DOHH2 (cell line): ENCODE data around the gene ITPK1.

ENCODE experiments used
- H3F3A ChIP-seq: fragments of 200-600 bp; sonication (generic), shearing (Covaris generic); 2 replicates; pipeline ENCODE4 v1.6.0; 2016; ENCODE audit warnings: antibody characterized with exemption, mild to moderate bottlenecking; ENCODE audit not compliant: control insufficient read depth, insufficient read depth
- H3K27ac ChIP-seq: fragments of 200-600 bp; sonication (generic); 2 replicates; pipeline ENCODE4 v1.5.1; 2014; ENCODE audit warnings: low read depth, mild to moderate bottlenecking, low read length, moderate library complexity
- H3K27me3 ChIP-seq: fragments of 200-600 bp; sonication (generic); 2 replicates; pipeline ENCODE4 v1.6.1; 2014; ENCODE audit warnings: mild to moderate bottlenecking, low read length, mixed read lengths; ENCODE audit not compliant: control insufficient read depth
- H3K36me3 ChIP-seq: fragments of 200-600 bp; sonication (generic); 2 replicates; pipeline ENCODE4 v1.6.1; 2014; ENCODE audit warnings: mild to moderate bottlenecking, low read length, moderate library complexity, mixed read lengths; ENCODE audit not compliant: control insufficient read depth
- H3K4me1 ChIP-seq: fragments of 200-600 bp; sonication (generic); 2 replicates; pipeline ENCODE4 v1.6.1; 2014; ENCODE audit warnings: mild to moderate bottlenecking, low read length, mixed read lengths; ENCODE audit not compliant: control insufficient read depth
- H3K4me2 ChIP-seq: fragments of 200-600 bp; sonication (generic); 2 replicates; pipeline ENCODE4 v1.6.0; 2014; ENCODE audit warnings: mild to moderate bottlenecking, low read length, moderate library complexity
- H3K4me3 ChIP-seq: fragments of 200-600 bp; sonication (generic); 2 replicates; pipeline ENCODE4 v1.5.1; 2014; ENCODE audit warnings: mild to moderate bottlenecking, low read length, mixed read lengths
- H3K79me2 ChIP-seq: fragments of 200-600 bp; sonication (generic); 2 replicates; pipeline ENCODE4 v1.6.1; 2014; ENCODE audit warnings: mild to moderate bottlenecking, low read length, mixed read lengths; ENCODE audit not compliant: control insufficient read depth
- H3K9me2 ChIP-seq: fragments of 200-600 bp; sonication (generic); replicated peaks from 2 replicates; pipeline ENCODE4 v1.6.1; 2014; ENCODE audit warnings: mild to moderate bottlenecking, low read length, mixed read lengths; ENCODE audit not compliant: control insufficient read depth
- H3K9me3 ChIP-seq: fragments of 200-600 bp; sonication (generic); 2 replicates; pipeline ENCODE4 v1.6.1; 2014; ENCODE audit warnings: antibody characterized with exemption, low read length, mixed read lengths; ENCODE audit not compliant: control insufficient read depth, insufficient read depth
- H4K20me1 ChIP-seq: fragments of 200-600 bp; sonication (generic); 2 replicates; pipeline ENCODE4 v1.6.0; 2014; ENCODE audit warnings: low read depth, mild to moderate bottlenecking, antibody characterized with exemption, low read length, moderate library complexity; ENCODE audit not compliant: control insufficient read depth, insufficient read depth
- EZH2phosphoT487 ChIP-seq: fragments of 200-600 bp; sonication (generic); IDR thresholded peaks from 2 replicates; pipeline ENCODE4 v1.6.1; 2017; ENCODE audit warnings: borderline replicate concordance, mild to moderate bottlenecking, antibody characterized with exemption, low read length, moderate library complexity, mixed read lengths
- TF ChIP-seq, protein P1 (sequence below): fragments of 200-600 bp; sonication (generic); IDR thresholded peaks from one replicate; pipeline ENCODE4 v1.5.1; 2014; ENCODE audit warnings: antibody characterized with exemption, mild to moderate bottlenecking, low read depth, low read length; ENCODE audit not compliant: poor library complexity, severe bottlenecking

The ITPK1 gene

DNA sequence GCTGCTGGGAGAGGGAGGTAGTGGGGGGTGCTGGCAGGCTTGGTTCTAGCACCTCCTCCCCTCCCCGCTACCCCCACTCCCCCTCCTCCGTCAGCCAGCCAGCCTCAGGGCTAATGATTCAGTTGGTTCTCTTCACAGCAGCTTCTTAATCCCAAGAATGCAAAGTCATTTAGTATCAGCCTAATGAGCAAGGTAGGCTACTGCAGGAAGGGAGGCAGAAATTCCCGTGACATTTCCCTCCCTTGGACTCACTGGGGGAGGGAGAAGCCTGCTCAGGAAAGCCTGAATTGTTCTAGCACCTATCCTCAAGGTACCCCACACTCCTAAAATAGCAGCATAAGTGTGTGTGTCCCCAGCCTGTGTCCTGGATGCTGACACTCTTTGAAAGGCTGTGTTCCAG is 29.8 kb downstream of the ITPK1 start:
- H4K20me1 ChIP-seq = no peaks in the 10 kb centered on the region
- H3K27ac ChIP-seq = no peak overlapping the region
- TF ChIP-seq, protein P1, sequence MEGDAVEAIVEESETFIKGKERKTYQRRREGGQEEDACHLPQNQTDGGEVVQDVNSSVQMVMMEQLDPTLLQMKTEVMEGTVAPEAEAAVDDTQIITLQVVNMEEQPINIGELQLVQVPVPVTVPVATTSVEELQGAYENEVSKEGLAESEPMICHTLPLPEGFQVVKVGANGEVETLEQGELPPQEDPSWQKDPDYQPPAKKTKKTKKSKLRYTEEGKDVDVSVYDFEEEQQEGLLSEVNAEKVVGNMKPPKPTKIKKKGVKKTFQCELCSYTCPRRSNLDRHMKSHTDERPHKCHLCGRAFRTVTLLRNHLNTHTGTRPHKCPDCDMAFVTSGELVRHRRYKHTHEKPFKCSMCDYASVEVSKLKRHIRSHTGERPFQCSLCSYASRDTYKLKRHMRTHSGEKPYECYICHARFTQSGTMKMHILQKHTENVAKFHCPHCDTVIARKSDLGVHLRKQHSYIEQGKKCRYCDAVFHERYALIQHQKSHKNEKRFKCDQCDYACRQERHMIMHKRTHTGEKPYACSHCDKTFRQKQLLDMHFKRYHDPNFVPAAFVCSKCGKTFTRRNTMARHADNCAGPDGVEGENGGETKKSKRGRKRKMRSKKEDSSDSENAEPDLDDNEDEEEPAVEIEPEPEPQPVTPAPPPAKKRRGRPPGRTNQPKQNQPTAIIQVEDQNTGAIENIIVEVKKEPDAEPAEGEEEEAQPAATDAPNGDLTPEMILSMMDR = no peak
- no peak for TF ChIP-seq EZH2phosphoT487
- no peaks in the 10 kb centered on the region for H3K27me3 ChIP-seq
- no peaks in the 10 kb centered on the region for H3K9me2 ChIP-seq
- no peaks in the 10 kb centered on the region for H3K9me3 ChIP-seq
- no peak overlapping the region for H3K4me2 ChIP-seq
- H3K36me3 ChIP-seq = no peaks in the 10 kb centered on the region
- H3K79me2 ChIP-seq = no peaks in the 10 kb centered on the region
- no peak overlapping the region for H3K4me3 ChIP-seq
- no peaks in the 10 kb centered on the region for H3K4me1 ChIP-seq
- H3F3A ChIP-seq = no peaks in the 10 kb centered on the region

DNA sequence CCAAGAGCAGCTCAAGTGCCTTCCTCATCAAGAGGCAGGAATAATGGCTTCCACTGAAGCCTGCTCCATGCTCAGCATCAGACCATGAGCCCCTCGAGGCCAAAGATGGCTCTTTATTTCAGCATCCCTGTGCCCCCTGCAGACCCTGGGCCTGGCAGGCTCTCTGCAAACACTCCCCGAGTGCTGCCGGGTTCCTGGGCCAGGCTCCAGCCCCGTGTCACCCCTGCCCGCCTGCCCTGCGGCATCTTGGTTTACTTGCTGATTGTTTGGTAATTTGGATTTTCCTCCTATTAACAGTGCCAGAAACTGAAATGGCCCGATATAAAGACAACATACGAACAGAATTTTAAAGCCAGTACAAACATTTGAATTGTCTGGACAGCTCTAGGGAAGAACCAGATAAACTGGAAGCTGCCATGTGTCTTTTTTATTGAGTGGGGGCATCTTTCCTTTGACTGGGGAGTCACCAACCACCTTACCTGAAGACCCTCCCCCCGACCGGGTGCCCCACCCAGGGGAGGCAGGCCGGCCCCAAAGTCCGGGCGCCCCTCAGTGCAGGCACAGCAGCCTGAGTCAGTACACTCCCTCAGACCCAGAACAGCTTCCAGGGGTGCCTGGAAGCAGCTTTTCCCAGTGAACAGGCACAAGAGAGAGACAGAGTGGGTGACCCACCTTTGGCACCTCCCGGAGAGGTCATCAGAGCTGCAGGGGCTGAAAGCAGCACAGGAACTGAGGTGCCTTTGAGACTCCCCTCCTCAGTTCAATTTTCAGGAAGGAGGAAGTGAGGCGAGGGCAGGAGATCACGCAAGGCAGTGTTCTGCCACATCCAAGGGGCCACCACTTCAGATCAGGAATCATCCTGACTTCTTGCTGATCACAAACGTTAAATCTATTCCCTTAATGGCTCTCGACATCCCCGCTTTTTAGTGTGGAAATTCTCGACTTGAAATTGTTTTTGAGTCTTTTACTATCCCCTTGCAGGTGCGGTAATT is 30.6 kb downstream of the ITPK1 start:
- H3K36me3 ChIP-seq = no peaks in the 10 kb centered on the region
- no peak overlapping the region for H3K4me3 ChIP-seq
- no peaks in the 10 kb centered on the region for H3F3A ChIP-seq
- H3K4me2 ChIP-seq = no peak overlapping the region
- H3K9me3 ChIP-seq = no peaks in the 10 kb centered on the region
- H3K4me1 ChIP-seq = no peaks in the 10 kb centered on the region
- H3K27ac ChIP-seq = no peak overlapping the region
- H3K9me2 ChIP-seq = no peaks in the 10 kb centered on the region
- no peaks in the 10 kb centered on the region for H3K79me2 ChIP-seq
- TF ChIP-seq EZH2phosphoT487 = no peak
- TF ChIP-seq, protein P1 = no peak
- H3K27me3 ChIP-seq = no peaks in the 10 kb centered on the region
- H4K20me1 ChIP-seq = no peaks in the 10 kb centered on the region

DNA sequence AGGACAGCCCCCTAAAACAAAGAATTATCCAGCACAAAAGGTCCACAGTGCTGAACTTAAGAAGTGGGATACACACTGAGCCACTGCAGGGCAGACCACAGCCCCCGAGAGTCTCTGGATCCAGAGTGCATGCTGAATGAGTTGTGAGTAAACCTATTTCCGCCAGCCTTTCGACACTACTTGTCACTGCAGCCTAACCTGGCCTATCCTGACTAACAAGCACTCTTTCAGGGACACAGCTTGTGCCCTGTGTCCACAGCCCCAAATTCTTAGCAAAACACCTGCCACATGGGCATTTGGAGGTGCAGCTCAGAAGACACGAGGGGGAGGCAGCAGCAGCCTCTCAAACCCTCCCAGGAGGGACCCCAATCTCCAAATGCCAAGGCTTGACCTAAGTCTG is 31.3 kb downstream of the ITPK1 start:
- Histone ChIP-seq H3K9me3 (no peaks in the 10 kb centered on the region), H3K4me3 (no peak overlapping the region), H4K20me1 (no peaks in the 10 kb centered on the region), H3K36me3 (no peaks in the 10 kb centered on the region), H3K79me2 (no peaks in the 10 kb centered on the region), H3K4me1 (no peaks in the 10 kb centered on the region), H3K27me3 (no peaks in the 10 kb centered on the region), H3K4me2 (no peak overlapping the region), H3F3A (no peaks in the 10 kb centered on the region), H3K9me2 (no peaks in the 10 kb centered on the region), H3K27ac (no peak overlapping the region)
- TF ChIP-seq EZH2phosphoT487 = no peak
- TF ChIP-seq, protein P1 = no peak
